Inflammatory macrophage (primary cell): ENCODE results near the gene SLC6A18.

Source experiments
- DNase-seq, 2 donors: peaks; one replicate each; pipeline ENCODE4 v3.0.0-alpha.2; 2020 to 2022

SLC6A18 gene

GRCh38 chr5:1187234-1187949 is 37.8 kb upstream of the SLC6A18 start:
- DNase-seq = no peak

- DNase-seq = no peak
These were observed 37.2 kb upstream of the SLC6A18 start for GRCh38 chr5:1187950-1188334.

- DNase-seq = no peak
These were observed 36.7 kb upstream of the SLC6A18 start for GRCh38 chr5:1188464-1188863.

- no peak for DNase-seq
These were observed 35.9 kb upstream of the SLC6A18 start for GRCh38 chr5:1189269-1189668.

- no peak for DNase-seq
These were observed 34.9 kb upstream of the SLC6A18 start for GRCh38 chr5:1190278-1190677.

GRCh38 chr5:1190837-1191239 is 34.3 kb upstream of the SLC6A18 start:
- peak; percentile 54 to 74 for DNase-seq

- no peak for DNase-seq
These were observed 32.1 kb upstream of the SLC6A18 start for GRCh38 chr5:1192971-1193590.

- DNase-seq = no peak
These were observed 31.6 kb upstream of the SLC6A18 start for GRCh38 chr5:1193591-1193985.

GRCh38 chr5:1194378-1194777 is 30.8 kb upstream of the SLC6A18 start:
- no peak for DNase-seq

- DNase-seq = no peak
These were observed 29.7 kb upstream of the SLC6A18 start for GRCh38 chr5:1195439-1195838.

GRCh38 chr5:1195916-1196315 is 29.3 kb upstream of the SLC6A18 start:
- no peak for DNase-seq

GRCh38 chr5:1196562-1196961 is 28.6 kb upstream of the SLC6A18 start:
- no peak for DNase-seq

GRCh38 chr5:1197876-1198666 is 27.1 kb upstream of the SLC6A18 start:
- no peak for DNase-seq

GRCh38 chr5:1199340-1199648 is 25.9 kb upstream of the SLC6A18 start:
- no peak for DNase-seq

GRCh38 chr5:1199649-1200494 is 25.3 kb upstream of the SLC6A18 start:
- no peak for DNase-seq

GRCh38 chr5:1200495-1201326 is 24.5 kb upstream of the SLC6A18 start:
- DNase-seq = no peak

- no peak for DNase-seq
These were observed 23.7 kb upstream of the SLC6A18 start, which contains the start of gene SLC6A19 for GRCh38 chr5:1201327-1202025. TSS of gene SLC6A19 (plus strand) at chr5:1201595. CDS start at chr5:1201651, 56 bp downstream.

GRCh38 chr5:1202026-1202797 is 23.0 kb upstream of the SLC6A18 start:
- no peak for DNase-seq

- no peak for DNase-seq
These were observed 22.4 kb upstream of the SLC6A18 start for GRCh38 chr5:1202798-1203185.

GRCh38 chr5:1203311-1203967 is 21.7 kb upstream of the SLC6A18 start:
- no peak for DNase-seq
